ENCODE data around the gene GLT1D1.
"Not testable (repeated sequence)": the region's sequence is repeated elsewhere in the genome, so short reads cannot be mapped to it uniquely, and the experiment has no call there.

Gene GLT1D1

GRCh38 chr12:128820723-128821432, 32.4 kb upstream of the GLT1D1 start:
- DNase-seq (ENCODE audit: low spot score): no peak

DNA sequence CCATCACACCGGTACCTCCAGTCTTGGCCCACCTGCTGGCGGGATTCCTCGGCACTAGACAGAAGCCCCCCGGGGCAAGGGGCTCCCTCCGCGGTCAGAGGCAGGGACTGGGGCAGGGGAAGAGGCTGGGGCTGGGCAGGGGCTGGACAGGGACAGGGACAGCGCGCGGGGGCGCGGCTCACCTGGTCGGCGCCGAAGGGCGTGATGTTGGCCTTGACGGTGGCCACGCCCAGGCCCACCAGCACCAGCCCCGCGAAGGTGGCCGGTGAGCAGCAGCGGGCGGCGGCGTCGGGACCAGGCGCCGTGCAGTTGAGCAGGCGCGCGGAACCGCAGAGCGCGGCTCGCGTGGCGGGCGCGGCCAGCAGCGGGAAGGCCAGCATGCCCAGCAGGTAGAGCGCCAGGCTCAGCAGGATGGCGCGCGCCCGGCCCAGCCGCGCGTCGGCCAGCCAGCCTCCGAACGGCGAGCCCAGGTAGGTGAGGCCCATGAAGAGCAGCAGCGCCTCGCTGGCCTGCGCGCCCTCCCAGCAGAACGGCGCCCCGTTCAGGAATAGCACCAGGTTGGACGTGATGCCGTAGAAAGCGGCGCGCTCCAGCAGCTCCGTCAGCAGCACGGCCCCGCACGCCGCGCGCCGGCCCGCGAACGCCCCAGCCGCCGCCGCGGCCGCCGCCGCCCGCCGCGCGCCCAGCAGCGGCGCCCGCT, 29.9 kb upstream of the GLT1D1 start:
- peak; percentile 30 for DNase-seq (ENCODE audit: low spot score)

GRCh38 chr12:128823916-128824839, 29.1 kb upstream of the GLT1D1 start, which contains the start of gene SLC15A4:
Gene SLC15A4 (minus strand): TSS chr12:128823958. CDS start chr12:128823943, 15 bp downstream.
- DNase-seq (ENCODE audit: low spot score): peak; percentile 88

DNA sequence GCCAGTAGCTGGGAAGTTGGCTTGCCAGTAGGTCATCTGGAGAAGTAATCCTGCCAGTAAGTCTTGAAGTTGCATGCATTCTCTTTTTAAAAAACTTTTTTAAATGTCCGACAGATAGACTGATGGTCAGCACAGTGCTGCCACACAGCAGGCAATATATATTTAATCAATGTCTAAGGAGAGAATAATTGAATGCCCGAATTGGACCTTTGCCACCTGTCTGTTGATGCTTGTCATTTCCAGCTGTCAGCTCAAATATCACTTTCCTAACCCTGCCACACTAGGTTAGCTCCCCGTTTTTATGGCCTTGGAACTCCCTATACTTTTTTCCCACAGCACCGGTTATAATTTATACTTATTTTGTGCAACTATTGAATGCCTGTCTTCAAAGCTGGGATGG, 27.4 kb upstream of the GLT1D1 start:
- no peak for DNase-seq (ENCODE audit: low spot score)

GRCh38 chr12:128827724-128828123, 25.6 kb upstream of the GLT1D1 start:
- no peak for DNase-seq (ENCODE audit: low spot score)

- DNase-seq (ENCODE audit: low spot score): no peak
Observed at GRCh38 chr12:128829861-128830504, 23.3 kb upstream of the GLT1D1 start.

- DNase-seq (ENCODE audit: low spot score): no peak
Observed at GRCh38 chr12:128830505-128830893, 22.8 kb upstream of the GLT1D1 start.

DNA sequence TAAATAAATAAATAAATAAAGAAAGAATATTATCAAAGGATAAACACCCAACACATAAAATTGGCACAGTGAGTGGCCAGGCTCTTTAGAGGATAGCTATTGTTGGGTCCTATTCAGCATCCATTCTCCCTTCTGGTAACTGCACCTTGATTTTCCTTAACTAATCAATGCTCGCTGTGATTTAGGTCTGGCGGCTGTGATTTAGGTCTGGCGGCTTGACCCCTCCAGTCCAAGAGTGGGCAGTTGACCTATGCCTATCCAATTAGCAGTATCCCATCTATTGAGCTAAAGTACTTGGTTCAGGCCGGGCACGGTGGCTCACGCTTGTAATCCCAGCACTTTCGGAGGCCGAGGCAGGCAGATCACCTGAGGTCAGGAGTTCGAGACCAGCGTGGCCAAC, 19.9 kb upstream of the GLT1D1 start:
- no peak for DNase-seq (ENCODE audit: low spot score)

DNA sequence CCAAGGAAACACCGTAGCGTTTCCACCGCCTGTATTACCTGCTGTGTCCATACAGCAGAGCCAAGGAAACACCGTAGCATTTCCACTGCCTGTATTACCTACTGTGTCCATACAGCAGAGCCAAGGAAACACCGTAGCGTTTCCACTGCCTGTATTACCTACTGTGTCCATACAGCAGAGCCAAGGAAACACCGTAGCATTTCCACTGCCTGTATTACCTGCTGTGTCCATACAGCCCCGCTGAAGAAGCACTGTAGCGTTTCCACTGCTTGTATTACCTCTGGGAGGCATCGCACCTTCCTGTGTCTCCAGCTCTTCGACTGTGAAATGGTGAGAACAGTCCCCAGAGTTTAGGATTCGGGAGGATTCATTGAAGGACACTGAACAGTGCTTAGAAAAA, 13.4 kb upstream of the GLT1D1 start:
- not testable (repeated sequence) for DNase-seq (ENCODE audit: low spot score)

DNA sequence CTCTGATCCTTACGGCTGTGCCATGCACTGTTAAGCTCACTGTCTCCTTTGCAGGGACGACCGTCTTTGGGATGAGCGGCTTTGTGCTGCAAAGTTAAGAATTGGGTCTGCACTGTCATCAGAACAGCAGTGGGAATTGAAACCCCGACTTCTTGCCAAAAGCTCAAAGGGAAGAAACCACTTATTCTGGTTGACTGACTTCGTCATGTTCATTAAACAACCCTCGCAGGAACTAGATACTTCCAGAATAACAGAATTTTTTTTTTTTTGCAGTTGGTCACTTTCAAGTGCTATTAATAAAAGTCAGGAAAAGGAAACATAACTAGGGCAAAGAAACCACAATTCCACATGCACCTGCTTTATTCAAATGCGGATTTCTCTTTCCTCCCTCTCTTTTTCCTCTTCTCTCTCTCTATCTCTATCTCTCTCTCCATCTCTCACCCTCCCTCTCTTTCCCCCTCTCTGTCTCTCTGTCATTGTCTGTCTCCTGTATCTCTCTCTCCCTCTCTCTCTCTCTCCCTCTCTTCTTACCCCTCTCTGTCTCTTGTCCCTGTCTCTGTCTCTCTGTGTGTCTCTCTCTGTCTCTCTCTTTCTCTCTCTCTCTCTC, 12.3 kb upstream of the GLT1D1 start:
- no peak for DNase-seq (ENCODE audit: low spot score)

GRCh38 chr12:128842579-128842978, 10.7 kb upstream of the GLT1D1 start:
- no peak for DNase-seq (ENCODE audit: low spot score)

DNA sequence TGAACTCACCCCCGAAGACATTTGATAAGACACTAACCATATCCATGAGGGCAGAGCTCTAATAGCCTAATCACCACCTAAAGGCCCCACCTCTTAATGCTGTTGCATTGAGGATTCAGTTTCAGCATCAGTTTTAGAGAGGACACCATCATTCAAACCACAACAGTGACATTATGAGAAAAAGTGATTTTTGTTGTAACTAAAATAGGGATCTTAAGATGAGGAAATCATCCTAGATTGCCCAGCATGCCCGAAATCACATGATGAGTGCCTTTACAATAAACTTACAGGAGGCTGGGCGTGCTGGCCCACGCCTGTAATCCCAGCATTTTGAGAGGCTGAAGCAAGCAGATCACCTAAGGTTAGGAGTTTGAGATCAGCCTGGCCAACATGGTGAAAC, 9.7 kb upstream of the GLT1D1 start:
- no peak for DNase-seq (ENCODE audit: low spot score)

DNA sequence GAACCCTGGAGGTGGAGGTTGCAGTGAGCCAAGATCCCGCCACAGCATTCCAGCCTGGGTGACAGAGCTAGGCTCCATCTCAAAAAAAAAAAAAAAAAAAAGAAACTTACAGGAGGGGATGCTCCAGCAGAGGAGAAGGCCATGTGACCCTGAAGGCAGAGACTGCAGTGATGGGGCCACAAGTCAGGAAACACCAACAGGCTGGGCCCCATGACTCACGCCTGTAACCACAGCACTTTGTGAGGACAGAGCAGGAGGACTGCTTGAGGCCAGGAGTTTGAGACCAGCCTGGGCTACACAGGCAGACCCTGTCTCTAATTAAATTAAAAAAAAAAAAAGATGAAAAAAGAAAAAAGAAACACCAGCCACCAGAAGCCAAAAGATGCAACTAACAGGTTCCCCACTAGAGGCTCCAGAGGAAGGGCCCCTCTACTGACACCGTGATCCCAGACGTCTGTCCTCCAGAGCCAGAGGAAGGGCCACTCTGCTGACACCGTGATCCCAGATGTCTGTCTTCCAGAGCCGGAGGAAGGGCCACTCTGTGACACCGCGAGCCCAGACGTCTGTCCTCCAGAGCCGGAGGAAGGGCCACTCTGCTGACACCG, 9.1 kb upstream of the GLT1D1 start:
- no peak for DNase-seq (ENCODE audit: low spot score)

DNA sequence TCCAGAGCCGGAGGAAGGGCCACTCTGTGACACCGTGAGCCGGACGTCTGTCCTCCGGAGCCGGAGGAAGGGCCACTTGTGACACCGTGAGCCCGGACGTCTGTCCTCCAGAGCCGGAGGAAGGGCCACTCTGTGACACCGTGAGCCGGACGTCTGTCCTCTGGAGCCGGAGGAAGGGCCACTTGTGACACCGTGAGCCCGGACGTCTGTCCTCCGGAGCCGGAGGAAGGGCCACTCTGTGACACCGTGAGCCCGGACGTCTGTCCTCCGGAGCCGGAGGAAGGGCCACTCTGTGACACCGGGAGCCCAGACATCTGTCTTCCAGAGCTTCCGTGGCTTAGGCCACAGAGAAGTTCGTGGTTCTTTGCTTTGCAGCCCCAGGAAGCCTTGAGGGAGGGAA, 6.6 kb upstream of the GLT1D1 start:
- not testable (repeated sequence) for DNase-seq (ENCODE audit: low spot score)

DNA sequence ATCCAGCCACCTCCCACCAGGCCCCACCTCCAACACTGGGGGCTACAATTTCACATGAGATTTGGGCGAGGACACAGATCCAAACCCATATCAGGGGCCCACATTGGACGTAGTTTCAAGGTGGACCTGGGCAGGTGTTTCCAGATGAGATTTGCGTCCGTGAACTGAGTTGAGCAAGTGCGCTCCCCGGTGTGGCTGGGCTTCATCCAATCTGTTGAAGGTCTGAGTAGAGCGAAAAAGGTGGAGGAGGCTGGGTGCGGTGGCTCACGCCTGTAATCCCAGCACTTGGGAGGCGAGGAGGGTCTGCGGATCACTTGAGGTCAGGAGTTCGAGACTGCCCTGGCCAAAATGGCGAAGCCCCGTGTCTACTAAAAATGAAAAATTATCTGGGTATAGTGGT, 4.9 kb upstream of the GLT1D1 start:
- DNase-seq (ENCODE audit: low spot score): no peak

GRCh38 chr12:128849806-128850205, 3.5 kb upstream of the GLT1D1 start:
- not testable (repeated sequence) for DNase-seq (ENCODE audit: low spot score)

- DNase-seq (ENCODE audit: low spot score): no peak
Observed at GRCh38 chr12:128850400-128850799, 2.9 kb upstream of the GLT1D1 start.

DNA sequence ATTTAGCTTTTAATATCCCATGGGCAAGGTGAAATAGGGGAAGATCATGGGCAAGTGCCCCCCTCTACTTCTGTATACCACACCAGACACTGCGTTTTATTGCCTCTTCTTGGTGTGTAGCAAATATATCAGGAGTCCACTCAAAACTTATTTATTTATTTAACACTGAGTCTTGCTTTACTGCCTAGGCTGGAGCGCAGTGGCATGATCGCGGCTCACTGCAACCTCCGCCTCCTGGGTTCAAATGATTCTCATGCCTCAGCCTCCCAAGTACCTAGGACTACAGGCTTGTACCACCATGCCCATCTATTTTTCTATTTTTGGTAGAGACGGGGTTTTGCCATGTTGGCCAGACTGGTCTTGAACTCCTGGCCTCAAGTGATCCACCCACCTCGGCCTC, 1.8 kb upstream of the GLT1D1 start:
- not testable (repeated sequence) for DNase-seq (ENCODE audit: low spot score)

DNA sequence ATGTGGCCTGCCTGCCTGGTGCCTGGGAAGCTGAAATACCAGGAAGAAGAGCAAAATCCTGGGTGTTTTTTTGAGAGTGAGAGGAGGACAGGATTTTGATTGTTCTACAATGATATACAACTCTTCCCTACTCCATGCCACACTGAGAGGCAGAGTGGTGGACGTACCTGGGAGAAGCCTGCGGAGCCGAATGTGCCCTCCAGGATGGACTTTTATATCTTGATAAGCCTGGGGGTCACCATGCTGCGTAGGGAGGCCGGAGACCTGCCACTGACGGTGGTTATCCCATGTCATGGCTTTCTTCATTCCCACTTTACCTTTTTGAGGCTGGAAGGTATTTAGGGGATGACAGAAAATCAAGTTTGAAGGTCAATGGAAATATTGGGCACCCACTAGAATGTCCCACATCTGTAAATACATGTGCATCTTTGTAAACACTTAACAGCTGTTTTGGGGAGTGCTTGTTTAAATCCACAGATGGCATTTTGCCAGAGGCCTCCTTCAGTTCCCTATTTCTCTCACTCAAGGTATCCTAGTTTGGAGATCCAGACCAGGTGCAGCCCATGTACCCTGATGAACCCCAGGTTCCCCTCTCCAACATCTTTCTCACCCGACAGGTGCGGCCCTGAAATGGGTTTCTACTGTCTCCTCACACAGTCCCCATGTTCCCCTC, 1.1 kb upstream of the GLT1D1 start:
- DNase-seq (ENCODE audit: low spot score): no peak

DNA sequence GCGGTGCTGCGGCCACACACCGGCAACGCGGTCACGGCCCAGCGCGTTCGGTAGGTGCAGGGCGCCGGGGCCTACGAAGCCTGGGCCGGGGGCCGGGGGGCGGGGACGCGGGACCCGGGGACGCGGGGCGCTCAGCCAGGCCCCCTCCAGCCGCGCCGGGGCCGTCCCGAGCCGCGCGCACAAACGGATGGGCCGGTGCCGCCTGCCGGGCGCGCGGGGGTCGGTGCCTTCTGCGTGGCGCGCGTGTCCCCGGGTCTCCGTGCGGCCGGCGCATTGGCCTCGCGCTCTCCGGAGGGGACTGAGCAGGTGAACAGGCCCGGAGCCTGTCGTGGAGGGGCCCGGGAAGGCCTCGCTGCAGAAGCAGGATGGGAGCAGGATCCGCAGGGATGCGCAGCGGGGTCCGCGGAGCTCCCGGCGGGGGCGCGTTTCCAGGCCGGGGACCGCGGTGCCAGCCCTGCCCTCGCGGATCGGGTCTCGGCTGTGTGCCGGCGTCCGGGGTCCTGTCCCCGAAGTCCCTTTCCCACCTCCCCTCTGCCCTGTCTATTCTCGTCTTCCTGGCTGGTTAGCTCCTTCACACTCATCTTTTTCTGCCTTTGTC, 421 bp downstream of the GLT1D1 start:
- no peak for DNase-seq (ENCODE audit: low spot score)

Data from HuH-7 (cell line).